HG03066 (cell line): Measurements from ENCODE around the gene TMCC2.

Experiments
- ATAC-seq: cut with Tn5 transposase; IDR thresholded peaks from one replicate; pipeline ENCODE4 v1.9.1; 2021; ENCODE audit warnings: low read depth; ENCODE audit not compliant: unreplicated experiment

Gene TMCC2

DNA sequence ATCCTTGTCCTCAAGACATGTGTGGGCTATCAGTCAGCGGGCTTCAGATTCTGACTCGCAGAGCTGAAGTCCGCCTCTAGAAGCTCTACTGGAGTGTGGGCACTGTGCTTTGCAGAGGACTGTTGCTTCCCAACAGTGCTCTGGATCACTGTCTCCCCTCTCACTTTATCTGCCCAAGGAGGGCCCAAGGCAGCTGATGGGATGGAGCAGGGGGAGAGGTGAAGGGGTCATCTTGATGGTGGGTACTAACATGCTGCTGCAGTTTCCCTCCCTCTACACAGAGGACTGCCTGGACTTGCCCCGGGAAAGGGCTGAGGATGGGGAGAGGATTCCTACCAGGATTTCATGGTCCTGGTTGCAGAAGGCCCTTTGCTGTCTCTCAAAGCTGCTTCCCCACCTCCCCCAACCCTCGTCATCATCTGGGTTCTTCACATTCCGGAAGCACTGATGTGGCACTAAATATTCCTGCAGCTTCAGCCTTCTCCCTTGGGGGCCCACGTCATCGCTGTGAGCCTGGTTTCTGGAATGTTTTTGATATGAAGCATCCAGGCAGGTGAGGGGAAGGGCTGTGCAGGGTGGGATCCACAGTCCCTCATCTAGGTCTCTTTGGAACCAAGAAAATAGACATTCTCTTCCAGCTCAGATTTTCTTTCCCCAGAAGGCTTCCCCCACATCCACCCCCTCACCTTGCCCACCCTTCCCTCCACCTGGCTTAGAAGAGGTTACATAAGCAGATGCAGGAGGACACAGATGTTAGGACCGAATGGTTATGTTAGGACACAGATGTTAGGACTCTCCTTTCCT lies 70.6 kb downstream of the TMCC2 start:
- ATAC-seq: no peak

DNA sequence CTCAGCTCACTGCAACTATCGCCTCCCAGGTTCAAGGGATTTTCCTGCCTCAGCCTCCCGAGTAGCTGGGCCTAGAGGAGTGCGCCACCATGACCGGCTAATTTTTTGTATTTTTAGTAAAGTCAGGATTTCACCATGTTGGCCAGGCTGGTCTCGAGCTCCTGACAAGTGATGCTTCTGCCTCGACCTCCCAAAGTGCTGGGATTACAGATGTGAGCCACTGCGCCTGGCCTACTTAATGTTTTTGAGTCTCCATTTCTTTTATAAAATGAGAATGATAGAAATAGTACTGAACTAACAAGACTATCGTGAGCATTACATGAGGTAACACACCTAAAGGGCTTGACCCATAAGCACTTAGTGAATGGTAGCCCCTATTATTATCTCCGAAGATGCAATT lies 72.4 kb downstream of the TMCC2 start:
- ATAC-seq: no peak

GRCh38 chr1:205301205-205301821 lies 73.6 kb downstream of the TMCC2 start:
- ATAC-seq: no peak

GRCh38 chr1:205301842-205302588 lies 74.3 kb downstream of the TMCC2 start:
- no peak for ATAC-seq

DNA sequence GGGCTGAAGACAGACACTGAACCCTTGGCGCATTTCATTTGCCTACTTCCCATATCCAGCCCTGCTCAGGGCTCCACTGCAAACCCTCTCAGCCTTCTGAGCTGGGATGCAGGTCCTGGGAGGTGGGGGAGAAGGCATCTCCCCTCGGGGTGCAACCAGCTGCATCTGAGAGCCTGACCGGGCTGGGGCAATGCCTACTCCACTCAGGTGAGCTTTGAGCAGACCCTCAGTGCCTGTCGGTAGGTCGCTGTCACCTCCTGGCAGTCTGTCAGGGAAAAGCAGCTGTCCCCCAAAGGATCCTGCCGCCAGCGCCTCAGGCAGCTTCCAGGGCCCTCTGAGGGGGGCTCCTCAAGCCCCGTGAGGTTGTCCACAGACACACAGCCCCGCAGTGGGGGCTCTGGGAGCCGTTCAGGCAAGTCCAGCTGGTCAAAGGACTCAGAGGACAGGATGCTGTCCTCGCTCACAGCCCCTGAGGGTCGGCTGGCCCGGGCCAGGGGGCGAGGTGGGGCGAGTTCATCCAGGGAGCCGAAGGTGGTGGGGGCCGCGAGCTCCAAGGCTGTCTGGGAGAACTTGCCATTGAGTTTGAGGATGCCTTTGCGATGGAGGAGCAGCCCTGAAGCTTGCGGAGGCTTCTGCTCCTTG lies 75.6 kb downstream of the TMCC2 start:
- ATAC-seq: no peak

DNA sequence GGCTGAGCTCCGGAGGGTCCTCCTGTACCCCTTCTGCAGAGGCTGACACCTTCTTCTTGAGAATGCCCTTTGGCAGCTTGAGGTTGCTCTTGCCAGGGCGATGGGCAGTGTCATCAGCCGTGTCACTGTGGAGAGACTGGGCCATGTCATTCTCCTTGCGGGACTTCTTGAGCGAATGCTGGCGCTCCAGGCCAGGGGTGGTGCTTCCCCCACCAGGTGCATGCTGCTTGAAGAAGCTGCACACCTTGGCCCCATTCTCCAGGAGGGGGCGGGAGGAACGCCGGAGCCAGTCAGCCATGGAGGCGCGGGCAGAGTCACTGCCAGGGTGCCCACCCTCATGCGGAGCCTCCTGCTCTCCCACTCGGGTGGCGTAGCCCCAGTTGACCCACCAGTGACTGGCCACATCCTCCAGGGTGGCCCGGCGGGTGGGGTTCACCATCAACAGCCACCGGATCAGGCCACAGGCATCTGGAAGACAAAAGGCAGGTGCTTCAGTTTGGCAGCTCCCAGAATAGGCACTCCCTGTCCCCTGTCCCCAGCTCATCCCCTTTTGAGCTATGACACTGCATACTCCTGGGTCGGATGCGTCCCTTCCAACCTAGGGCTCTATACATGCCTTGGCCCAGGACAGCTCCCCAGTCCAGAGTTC lies 76.4 kb downstream of the TMCC2 start:
- ATAC-seq: no peak

- ATAC-seq: no peak
Observed at GRCh38 chr1:205304695-205305070, 76.9 kb downstream of the TMCC2 start.

- ATAC-seq: no peak
Observed at GRCh38 chr1:205306929-205307566, 79.3 kb downstream of the TMCC2 start.

- no peak for ATAC-seq
Observed at GRCh38 chr1:205309741-205310140, 82.0 kb downstream of the TMCC2 start.

- no peak for ATAC-seq
Observed at GRCh38 chr1:205310976-205311704, 83.4 kb downstream of the TMCC2 start.

- no peak for ATAC-seq
Observed at GRCh38 chr1:205312866-205313562, 85.3 kb downstream of the TMCC2 start.

GRCh38 chr1:205313563-205314308 lies 86.0 kb downstream of the TMCC2 start:
- ATAC-seq: peak; percentile 60

DNA sequence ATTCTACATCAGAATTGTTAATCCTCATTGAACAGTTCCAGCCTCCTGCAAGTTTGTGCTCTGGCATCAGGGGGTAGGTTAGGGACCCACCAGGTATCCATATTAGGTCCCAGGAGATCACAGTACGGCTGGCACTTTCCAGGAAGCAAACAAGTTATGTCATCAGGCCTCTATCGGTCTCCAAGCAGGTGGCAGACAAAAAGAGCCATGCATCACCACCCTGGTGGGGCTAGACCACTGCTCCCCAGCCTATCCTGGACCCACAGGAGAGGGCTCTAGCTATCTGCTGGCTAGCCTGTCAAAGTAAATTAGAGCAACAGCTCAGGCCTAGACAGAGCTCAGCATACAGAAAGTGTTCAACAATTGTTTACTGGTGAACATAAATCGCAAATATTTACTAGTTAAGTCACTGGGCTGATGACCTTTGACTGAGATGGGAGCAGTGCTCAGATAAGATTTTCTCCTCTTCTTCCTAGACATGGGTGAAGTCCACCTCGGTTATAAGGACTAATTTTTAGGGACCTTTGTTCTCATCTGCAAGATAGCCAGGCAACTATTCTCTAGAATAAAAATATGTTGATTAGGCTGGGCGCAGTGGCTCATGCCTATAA lies 87.4 kb downstream of the TMCC2 start:
- no peak for ATAC-seq

DNA sequence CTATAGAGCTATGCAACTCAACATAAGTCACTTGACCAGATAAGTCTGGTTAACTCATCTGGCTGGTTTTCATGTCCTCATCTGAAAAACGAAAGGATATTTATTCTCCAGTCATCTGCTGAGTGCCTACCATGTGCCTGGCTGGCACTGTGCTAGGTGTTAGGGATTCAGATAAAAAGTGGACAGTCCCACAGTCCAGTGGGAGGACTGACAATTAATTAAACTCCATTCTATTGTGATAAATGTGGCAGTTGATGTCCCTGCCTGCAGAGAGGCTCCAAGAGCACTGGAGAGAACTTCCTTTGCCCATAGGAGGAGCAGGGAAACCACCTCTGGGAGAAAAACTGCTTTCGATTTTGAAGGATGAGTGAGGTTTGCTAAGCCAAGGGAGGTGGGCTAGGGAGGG lies 88.4 kb downstream of the TMCC2 start:
- no peak for ATAC-seq

- no peak for ATAC-seq
Observed at GRCh38 chr1:205317311-205317917, 89.7 kb downstream of the TMCC2 start.

DNA sequence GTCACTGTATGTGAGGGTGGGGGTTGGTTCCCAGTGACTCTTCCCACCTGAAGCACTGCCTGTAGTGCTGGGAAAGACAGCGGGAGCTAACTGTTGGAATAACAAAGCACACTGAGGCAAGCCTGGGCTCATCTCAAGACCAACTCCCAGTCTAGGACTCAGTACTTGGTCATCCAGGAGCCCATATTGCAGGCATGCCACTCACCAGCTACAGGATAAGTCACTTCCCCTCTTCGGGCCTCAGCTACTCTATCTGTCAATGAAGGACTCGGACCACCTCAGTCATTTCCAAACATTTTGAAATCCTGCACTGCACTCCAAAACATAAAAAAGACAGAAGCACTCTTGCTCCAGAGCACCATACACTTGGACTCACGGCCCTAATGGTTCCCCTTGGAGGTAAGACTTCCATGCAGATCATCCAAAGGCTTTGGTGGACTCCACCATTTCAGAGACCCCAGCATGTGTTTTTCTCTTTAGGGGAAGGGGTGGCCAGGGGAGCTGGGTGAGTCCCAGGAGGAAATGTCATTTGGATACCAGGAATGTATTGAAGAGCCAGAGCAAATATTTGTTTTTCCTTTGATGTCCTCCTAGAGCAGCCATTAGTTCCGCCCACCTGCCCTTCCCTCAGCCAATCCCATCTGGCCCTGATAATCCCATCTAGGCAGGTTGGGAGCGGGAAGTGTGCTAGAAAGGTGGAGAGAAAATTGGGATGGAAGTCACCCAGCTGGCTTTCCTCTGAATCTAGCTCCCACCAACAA lies 90.7 kb downstream of the TMCC2 start:
- no peak for ATAC-seq
